Caco-2 (cell line): ENCODE data around the gene CWC15. TPM values are rescaled to one million over a fixed set of nuclear protein-coding genes. Genes with fewer than 3 reads are reported as not detected.

Experiments used
- BruUV-seq: library from RNA; stranded (reverse); fragments of 400-500 nt; replicated peaks from 2 replicates; lab custom pipeline; 2021; lab: Mats Ljungman, UMichigan
- CTCF ChIA-PET: fragments of 300-600 bp; sonication (Branson Sonifier 250); formaldehyde crosslinking; loops from one replicate; lab custom pipeline; 2022; ENCODE audit warnings: antibody characterized with exemption; lab: Charles Lee
- POLR2A ChIA-PET: fragments of 300-600 bp; sonication (Branson Sonifier 250); formaldehyde crosslinking; loops from one replicate; lab custom pipeline; 2022; ENCODE audit warnings: antibody characterized with exemption; lab: Charles Lee
- DNase-seq, 2 experiments: peaks; one replicate each; pipeline versions ENCODE4 v3.0.0 to v3.0.0-alpha.2; 2020 to 2022
- H3K27me3 ChIP-seq: replicated peaks from 2 replicates; pipeline ENCODE4 v1.6.0; 2011; ENCODE audit warnings: low read length; ENCODE audit not compliant: control insufficient read depth, insufficient read depth
- H3K36me3 ChIP-seq: 2 replicates; pipeline ENCODE4 v1.5.1; 2011; ENCODE audit warnings: low read length; ENCODE audit not compliant: control insufficient read depth, insufficient read depth
- H3K4me1 ChIP-seq: fragments of 250-450 bp; sonication (Bioruptor Pico); 2 replicates; pipeline ENCODE4 v1.5.1; 2020; ENCODE audit warnings: mild to moderate bottlenecking
- H3K4me3 ChIP-seq: 2 replicates; pipeline ENCODE4 v1.5.1; 2011; ENCODE audit warnings: low read depth, mild to moderate bottlenecking, control low read depth, low read length
- H3K9me3 ChIP-seq: fragments of 250-450 bp; sonication (Bioruptor Pico); 2 replicates; pipeline ENCODE4 v1.5.1; 2020; ENCODE audit warnings: mild to moderate bottlenecking, moderate library complexity
- H3K27ac Mint-ChIP-seq: one replicate; pipeline ENCODE4 v1.8.0; 2022; ENCODE audit warnings: mixed read lengths; ENCODE audit not compliant: unreplicated experiment
- H3K27me3 Mint-ChIP-seq: one replicate; pipeline ENCODE4 v1.8.0; 2022; ENCODE audit warnings: mixed read lengths; ENCODE audit not compliant: insufficient read depth, unreplicated experiment
- H3K36me3 Mint-ChIP-seq: one replicate; pipeline ENCODE4 v1.8.0; 2022; ENCODE audit warnings: mild to moderate bottlenecking, mixed read lengths; ENCODE audit not compliant: insufficient read depth, unreplicated experiment
- H3K4me1 Mint-ChIP-seq: one replicate; pipeline ENCODE4 v1.8.0; 2022; ENCODE audit warnings: low read depth, mixed read lengths; ENCODE audit not compliant: unreplicated experiment
- H3K4me3 Mint-ChIP-seq: one replicate; pipeline ENCODE4 v1.8.0; 2022; ENCODE audit warnings: mild to moderate bottlenecking, moderate library complexity, mixed read lengths; ENCODE audit not compliant: unreplicated experiment
- H3K9me3 Mint-ChIP-seq: one replicate; pipeline ENCODE4 v1.8.0; 2022; ENCODE audit warnings: mixed read lengths; ENCODE audit not compliant: unreplicated experiment
- intact Hi-C: fragments of 100-400 bp; cut with micrococcal nuclease; formaldehyde crosslinking; loops from one replicate; pipeline ENCODE4 v1.10.0; 2022; ENCODE audit not compliant: unreplicated experiment
- total RNA-seq: library from RNA; stranded (reverse); gene quantifications from 2 replicates; pipeline ENCODE4 v1.2.3, GENCODE V29; 2022
- TF ChIP-seq, protein P1 (sequence below), 2 experiments: fragments of 200-600 bp in 1 of 2; IDR thresholded peaks; 1 replicate in 1 of 2; 2 replicates in 1 of 2; pipeline versions ENCODE4 v1.5.1 to v1.8.0; 2011 to 2022; ENCODE audit warnings: antibody characterized with exemption in 1 of 2, control low read depth in 1 of 2, inconsistent platforms in 1 of 2, low read depth in 1 of 2, low read length in 1 of 2, mild to moderate bottlenecking in 1 of 2, moderate library complexity in 1 of 2; ENCODE audit not compliant: insufficient read depth in 1 of 2, severe bottlenecking in 1 of 2, unreplicated experiment in 1 of 2

The CWC15 gene
- total RNA-seq, 1 experiment from 2014 or later, result 137 TPM

DNA sequence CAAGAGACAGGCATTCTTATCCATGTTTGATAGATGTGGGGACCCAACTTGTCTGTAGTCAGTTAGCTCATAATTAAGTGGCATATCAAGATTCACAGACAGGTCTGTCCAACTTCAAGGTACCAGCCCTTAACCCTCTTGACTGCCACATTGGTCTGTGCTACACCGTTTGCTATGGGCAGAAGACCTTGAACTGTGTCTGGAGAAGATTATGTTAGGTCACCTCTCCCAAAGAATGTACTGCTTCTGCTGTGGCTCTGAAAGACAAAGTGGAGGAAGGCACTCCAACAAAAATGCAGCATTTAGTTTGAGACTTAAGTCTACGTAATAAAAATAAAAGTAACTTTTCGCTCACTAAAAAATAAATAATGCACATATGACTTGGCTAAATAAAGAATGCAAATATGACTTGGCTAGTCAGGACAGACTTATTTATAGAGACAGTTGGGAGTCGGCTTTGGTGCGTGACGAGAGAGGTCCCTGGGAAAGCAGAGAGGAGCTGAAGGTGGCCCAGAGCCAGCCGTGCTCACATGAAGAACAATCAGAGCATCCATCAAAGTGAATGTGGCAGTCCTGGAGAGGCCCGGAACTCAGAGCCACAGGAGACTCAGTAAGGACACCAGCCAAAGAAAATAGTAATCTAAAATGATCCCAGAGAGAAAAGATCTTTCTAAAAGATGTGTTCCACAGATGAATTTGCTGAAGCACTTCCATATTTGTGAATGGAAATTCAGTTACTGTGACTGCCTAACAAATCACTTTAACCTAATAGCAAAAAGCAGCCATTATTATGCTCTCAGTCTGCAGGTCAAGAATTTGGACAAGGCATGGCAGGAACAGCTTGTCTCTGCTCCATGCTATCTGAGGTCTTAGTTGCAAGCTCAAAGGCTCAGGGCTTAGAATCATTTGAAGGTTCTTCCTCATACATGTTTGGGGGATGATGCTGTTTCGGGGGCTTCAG lies 35.0 kb downstream of the CWC15 start:
- H3K9me3 ChIP-seq, result no peaks in the 10 kb centered on the region
- H3K27me3 ChIP-seq, result no peaks in the 10 kb centered on the region; the same call in none of the 2 replicates
- CTCF ChIA-PET, result no interaction called here
- H3K36me3 Mint-ChIP-seq, result no peaks in the 10 kb centered on the region
- H3K9me3 Mint-ChIP-seq, result no peaks in the 10 kb centered on the region
- intact Hi-C loops, result no loop called here
- no peaks in the 10 kb centered on the region for H3K4me1 ChIP-seq
- TF ChIP-seq, protein P1, sequence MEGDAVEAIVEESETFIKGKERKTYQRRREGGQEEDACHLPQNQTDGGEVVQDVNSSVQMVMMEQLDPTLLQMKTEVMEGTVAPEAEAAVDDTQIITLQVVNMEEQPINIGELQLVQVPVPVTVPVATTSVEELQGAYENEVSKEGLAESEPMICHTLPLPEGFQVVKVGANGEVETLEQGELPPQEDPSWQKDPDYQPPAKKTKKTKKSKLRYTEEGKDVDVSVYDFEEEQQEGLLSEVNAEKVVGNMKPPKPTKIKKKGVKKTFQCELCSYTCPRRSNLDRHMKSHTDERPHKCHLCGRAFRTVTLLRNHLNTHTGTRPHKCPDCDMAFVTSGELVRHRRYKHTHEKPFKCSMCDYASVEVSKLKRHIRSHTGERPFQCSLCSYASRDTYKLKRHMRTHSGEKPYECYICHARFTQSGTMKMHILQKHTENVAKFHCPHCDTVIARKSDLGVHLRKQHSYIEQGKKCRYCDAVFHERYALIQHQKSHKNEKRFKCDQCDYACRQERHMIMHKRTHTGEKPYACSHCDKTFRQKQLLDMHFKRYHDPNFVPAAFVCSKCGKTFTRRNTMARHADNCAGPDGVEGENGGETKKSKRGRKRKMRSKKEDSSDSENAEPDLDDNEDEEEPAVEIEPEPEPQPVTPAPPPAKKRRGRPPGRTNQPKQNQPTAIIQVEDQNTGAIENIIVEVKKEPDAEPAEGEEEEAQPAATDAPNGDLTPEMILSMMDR (IDR thresholded peaks at IDR 0.05; ENCODE audit: insufficient read depth in 1 of 2, low read depth in 1 of 2, low read length in 1 of 2, severe bottlenecking in 1 of 2, unreplicated experiment in 1 of 2), result no peak
- H3K27ac Mint-ChIP-seq, result no peak overlapping the region
- H3K36me3 ChIP-seq, result no peaks in the 10 kb centered on the region
- DNase-seq, result no peak
- BruUV-seq, result no TSS peak
- no peaks in the 10 kb centered on the region for H3K4me1 Mint-ChIP-seq
- no peak overlapping the region for H3K4me3 Mint-ChIP-seq
- POLR2A ChIA-PET, result no interaction called here
- H3K4me3 ChIP-seq, result no peak overlapping the region
- H3K27me3 Mint-ChIP-seq, result peaks cover 7% of the 10 kb centered on the region

DNA sequence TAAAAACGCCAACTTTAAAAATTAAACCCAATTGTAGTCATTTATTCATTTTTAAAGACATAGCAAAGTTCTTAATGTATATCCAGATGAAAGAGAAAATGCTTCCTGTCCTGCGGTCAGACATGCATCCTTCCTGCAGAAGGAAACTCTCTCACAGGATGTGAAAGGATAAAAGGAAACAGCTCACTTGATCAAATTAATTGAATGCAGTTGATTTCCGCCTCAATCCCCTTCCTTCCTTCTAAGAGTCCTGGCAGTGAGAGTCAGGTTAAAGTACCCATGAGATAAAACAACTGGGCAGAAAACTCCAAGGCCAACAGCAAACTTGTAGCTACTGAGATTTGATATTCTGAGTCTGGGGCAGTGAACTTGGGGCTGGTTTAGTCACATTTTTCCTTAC lies 38.5 kb downstream of the CWC15 start:
- Histone ChIP-seq H3K27me3 (no peaks in the 10 kb centered on the region), H3K4me3 (no peak overlapping the region), H3K9me3 (0 out of 2 replicates have a peak, but pooled peaks cover 2% of the 10 kb centered on the region), H3K4me1 (no peaks in the 10 kb centered on the region), H3K36me3 (no peaks in the 10 kb centered on the region)
- no peak for DNase-seq
- Mint-ChIP-seq H3K4me3 (no peak overlapping the region), H3K27me3 (peaks cover 8% of the 10 kb centered on the region), H3K4me1 (no peaks in the 10 kb centered on the region), H3K9me3 (no peaks in the 10 kb centered on the region), H3K36me3 (no peaks in the 10 kb centered on the region), H3K27ac (no peak overlapping the region)
- TF ChIP-seq, protein P1 (IDR thresholded peaks at IDR 0.05; ENCODE audit: insufficient read depth in 1 of 2, low read depth in 1 of 2, low read length in 1 of 2, severe bottlenecking in 1 of 2, unreplicated experiment in 1 of 2), result no peak
- POLR2A ChIA-PET, result interaction anchor here (0.6 kb wide), 1 partner anchor 23 kb away, joined by 5 read pairs; no protein-coding TSS in a partner anchor
- CTCF ChIA-PET, result no interaction called here
- no TSS peak for BruUV-seq
- intact Hi-C loops, result no loop called here

DNA sequence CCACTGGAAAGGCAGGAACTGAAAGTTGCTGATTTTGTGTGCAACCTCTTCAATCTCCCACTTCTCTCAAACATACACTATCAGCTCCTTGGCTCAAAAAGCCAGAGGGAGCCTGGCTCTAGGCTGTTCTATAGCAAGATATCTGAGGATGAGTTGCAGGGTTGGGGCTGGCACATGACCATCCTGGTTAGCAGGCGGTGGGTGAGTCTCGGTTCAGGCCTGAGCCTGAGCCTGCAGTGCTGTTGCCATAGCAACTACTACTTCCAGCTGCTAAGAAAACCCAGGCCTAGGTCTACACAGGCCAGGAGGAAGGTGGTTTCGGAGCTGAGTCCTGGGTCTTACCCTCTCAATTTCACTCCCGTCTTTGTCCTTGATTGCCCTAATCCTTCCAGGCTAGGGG lies 39.0 kb downstream of the CWC15 start:
- H3K4me1 Mint-ChIP-seq, result no peaks in the 10 kb centered on the region
- intact Hi-C loops, result no loop called here
- no peak overlapping the region for H3K4me3 Mint-ChIP-seq
- Histone ChIP-seq H3K9me3 (0 out of 2 replicates have a peak, but pooled peaks cover 2% of the 10 kb centered on the region), H3K4me3 (no peak overlapping the region), H3K36me3 (no peaks in the 10 kb centered on the region), H3K27me3 (no peaks in the 10 kb centered on the region), H3K4me1 (no peaks in the 10 kb centered on the region)
- no peak overlapping the region for H3K27ac Mint-ChIP-seq
- no peaks in the 10 kb centered on the region for H3K9me3 Mint-ChIP-seq
- H3K36me3 Mint-ChIP-seq, result no peaks in the 10 kb centered on the region
- ChIA-PET POLR2A (interaction anchor here (0.6 kb wide), 1 partner anchor 22 kb away, joined by 5 read pairs; no protein-coding TSS in a partner anchor), CTCF (no interaction called here)
- peaks cover 11% of the 10 kb centered on the region for H3K27me3 Mint-ChIP-seq
- TF ChIP-seq, protein P1 (IDR thresholded peaks at IDR 0.05; ENCODE audit: insufficient read depth in 1 of 2, low read depth in 1 of 2, low read length in 1 of 2, severe bottlenecking in 1 of 2, unreplicated experiment in 1 of 2), result no peak
- no peak for DNase-seq
- BruUV-seq, result no TSS peak
